ENCODE results near the gene TEAD1.

Gene TEAD1

DNA sequence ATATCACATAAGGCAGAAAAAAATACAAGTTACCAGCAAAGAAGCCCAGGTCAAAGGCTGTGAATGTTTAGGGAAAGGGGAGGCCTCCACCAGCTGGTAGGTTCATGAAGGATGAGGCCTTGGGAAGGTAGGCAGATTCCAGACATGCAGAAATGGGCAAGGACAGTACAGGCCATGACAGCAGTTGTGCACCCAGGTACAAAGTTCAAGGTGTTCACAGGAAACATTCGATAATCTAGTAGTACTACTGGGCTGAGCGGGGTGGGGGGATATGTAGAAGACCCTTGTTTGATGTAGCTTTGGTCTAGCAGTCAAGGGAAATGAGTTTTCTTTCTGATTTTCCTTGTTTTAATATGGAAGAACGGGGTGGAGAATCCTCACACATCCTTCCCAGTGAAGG is 182.1 kb downstream of the TEAD1 start:
- no peak overlapping the region for H3K27ac ChIP-seq
- TF ChIP-seq, protein P1, sequence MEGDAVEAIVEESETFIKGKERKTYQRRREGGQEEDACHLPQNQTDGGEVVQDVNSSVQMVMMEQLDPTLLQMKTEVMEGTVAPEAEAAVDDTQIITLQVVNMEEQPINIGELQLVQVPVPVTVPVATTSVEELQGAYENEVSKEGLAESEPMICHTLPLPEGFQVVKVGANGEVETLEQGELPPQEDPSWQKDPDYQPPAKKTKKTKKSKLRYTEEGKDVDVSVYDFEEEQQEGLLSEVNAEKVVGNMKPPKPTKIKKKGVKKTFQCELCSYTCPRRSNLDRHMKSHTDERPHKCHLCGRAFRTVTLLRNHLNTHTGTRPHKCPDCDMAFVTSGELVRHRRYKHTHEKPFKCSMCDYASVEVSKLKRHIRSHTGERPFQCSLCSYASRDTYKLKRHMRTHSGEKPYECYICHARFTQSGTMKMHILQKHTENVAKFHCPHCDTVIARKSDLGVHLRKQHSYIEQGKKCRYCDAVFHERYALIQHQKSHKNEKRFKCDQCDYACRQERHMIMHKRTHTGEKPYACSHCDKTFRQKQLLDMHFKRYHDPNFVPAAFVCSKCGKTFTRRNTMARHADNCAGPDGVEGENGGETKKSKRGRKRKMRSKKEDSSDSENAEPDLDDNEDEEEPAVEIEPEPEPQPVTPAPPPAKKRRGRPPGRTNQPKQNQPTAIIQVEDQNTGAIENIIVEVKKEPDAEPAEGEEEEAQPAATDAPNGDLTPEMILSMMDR (IDR thresholded peaks at IDR 0.05): no peak
- no peak for TF ChIP-seq ZFX (IDR thresholded peaks at IDR 0.05; ENCODE audit: borderline replicate concordance)

DNA sequence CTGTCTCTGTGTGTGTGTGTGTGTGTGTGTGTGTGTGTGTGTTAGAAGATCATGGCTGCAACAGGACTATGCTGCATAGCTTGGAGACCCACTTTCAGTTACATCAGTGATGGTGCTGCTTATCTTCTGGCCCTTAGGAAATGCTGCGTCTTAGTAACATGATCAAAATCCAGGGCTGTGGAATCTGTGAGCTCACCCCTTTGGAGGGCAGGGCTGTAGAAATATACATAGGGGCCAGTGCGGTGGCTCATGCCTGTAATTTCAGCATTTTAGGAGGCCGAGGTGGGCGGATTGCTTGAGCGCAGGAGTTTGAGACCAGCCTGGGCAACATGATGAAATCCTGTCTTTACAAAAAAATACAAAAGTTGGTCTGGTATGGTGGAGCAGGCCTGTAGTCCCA is 183.4 kb downstream of the TEAD1 start:
- TF ChIP-seq, protein P1 (IDR thresholded peaks at IDR 0.05): no peak
- no peak for TF ChIP-seq ZFX (IDR thresholded peaks at IDR 0.05; ENCODE audit: borderline replicate concordance)
- H3K27ac ChIP-seq: no peak overlapping the region

DNA sequence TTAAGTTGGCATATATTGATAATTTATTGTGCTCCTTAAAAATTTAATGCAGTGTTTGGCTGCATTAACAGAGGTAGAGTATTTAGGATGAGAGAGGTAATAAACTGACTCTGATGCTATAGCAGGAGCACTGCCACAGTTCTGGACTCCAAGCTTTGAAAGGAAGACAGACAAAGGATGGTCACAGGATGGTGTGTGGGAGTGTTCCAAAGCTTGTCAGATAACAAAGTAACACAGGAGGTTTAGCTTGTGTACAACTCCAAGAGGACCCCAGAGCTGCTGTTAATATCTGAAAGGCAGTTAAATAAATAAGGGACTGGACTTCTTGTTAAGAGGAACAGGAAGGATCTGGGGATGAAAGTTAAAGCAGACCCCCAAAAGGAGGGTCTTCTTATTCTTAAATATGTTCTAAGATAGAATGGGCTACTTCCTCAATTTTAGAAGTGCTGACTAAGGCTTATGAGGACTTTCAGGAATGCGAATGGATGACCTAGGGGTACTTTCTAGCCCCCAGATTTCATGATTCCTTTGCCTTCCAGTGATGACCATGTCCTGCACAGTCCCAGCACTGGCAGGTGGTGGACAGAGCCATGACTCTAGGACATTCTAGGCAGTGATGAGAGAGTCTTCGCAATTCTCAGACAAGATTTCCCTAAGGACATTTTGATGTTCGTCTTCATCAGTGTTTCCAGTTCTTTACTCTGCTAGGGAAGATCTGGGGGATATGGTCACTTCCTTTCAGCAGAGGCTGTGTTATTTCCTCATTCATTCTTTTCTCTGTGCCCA is 185.8 kb downstream of the TEAD1 start:
- no peak for TF ChIP-seq ZFX (IDR thresholded peaks at IDR 0.05; ENCODE audit: borderline replicate concordance)
- H3K27ac ChIP-seq: no peak overlapping the region

DNA sequence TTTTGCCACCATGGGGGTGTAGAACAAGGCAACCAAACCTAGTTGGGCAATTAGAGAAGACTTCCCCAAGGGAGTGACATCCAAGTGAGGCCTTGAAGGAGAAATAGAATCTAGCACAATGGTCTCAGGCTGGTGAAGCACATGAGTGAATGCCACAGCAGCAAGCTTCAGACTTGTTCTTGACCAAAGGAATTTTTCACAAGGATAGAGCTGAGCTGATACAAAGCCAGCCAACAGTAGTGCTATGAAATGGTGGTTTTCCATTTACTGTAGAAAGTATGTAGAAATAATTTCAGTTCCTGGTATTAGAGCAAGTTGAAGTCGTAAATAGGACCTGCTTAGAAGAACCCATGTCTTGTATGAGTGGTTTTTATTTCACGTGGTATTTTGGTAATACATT is 186.6 kb downstream of the TEAD1 start:
- H3K27ac ChIP-seq: no peak overlapping the region
- TF ChIP-seq, protein P1 (IDR thresholded peaks at IDR 0.05): no peak
- no peak for TF ChIP-seq ZFX (IDR thresholded peaks at IDR 0.05; ENCODE audit: borderline replicate concordance)

- no peak overlapping the region for H3K27ac ChIP-seq
- TF ChIP-seq ZFX (IDR thresholded peaks at IDR 0.05; ENCODE audit: borderline replicate concordance): no peak
- TF ChIP-seq, protein P1 (IDR thresholded peaks at IDR 0.05): no peak
These were observed 188.7 kb downstream of the TEAD1 start for GRCh38 chr11:12862696-12863469.

DNA sequence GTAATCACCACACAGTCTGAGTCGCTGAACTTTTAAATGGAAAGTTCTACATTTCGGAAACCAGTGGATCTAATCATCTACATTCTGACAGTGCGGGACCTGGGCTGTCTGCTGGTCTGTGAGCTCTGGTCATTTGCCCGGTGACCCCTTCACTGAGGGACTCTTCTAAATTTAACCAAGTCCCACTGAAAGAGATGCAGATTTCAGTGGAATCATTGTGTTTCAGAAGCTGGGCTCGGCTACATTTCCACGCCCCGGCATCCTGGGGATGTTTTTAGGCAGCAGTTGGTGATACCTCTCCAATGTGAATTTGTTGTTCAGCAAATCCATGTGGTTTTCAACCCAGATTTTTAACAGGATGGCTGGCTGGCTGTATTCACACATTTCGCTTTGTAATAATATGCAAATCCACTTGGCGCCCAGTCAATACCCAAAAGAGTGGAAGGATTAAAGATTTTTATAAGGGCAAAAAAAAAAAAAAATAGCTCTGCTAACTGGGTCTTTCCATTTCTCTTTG is 189.4 kb downstream of the TEAD1 start:
- TF ChIP-seq ZFX (IDR thresholded peaks at IDR 0.05; ENCODE audit: borderline replicate concordance): no peak
- TF ChIP-seq, protein P1 (IDR thresholded peaks at IDR 0.05): no peak
- H3K27ac ChIP-seq: no peak overlapping the region

- no peak for TF ChIP-seq ZFX (IDR thresholded peaks at IDR 0.05; ENCODE audit: borderline replicate concordance)
- TF ChIP-seq, protein P1 (IDR thresholded peaks at IDR 0.05): no peak
- no peak overlapping the region for H3K27ac ChIP-seq
These were observed 190.3 kb downstream of the TEAD1 start for GRCh38 chr11:12864316-12865156.

All from 22Rv1 (cell line).